NB4 (cell line): ENCODE measurements around the gene TNFSF15.

Source experiments
- MYC ChIP-seq: IDR thresholded peaks from 2 replicates; pipeline ENCODE4 v1.6.1; 2011; ENCODE audit warnings: low read depth, low read length
- POLR2A ChIP-seq: IDR thresholded peaks from 2 replicates; pipeline ENCODE4 v1.6.1; 2011; ENCODE audit warnings: mild to moderate bottlenecking; ENCODE audit not compliant: insufficient read length; ENCODE audit errors: extremely low read depth
- TF ChIP-seq, protein P1 (sequence below): IDR thresholded peaks from one replicate; pipeline ENCODE4 v1.5.1; 2012; ENCODE audit warnings: low read depth, low read length
- TF ChIP-seq, protein P2 (sequence below): IDR thresholded peaks from 2 replicates; pipeline ENCODE4 v1.6.1; 2011; ENCODE audit warnings: low read depth, low read length

DNA sequence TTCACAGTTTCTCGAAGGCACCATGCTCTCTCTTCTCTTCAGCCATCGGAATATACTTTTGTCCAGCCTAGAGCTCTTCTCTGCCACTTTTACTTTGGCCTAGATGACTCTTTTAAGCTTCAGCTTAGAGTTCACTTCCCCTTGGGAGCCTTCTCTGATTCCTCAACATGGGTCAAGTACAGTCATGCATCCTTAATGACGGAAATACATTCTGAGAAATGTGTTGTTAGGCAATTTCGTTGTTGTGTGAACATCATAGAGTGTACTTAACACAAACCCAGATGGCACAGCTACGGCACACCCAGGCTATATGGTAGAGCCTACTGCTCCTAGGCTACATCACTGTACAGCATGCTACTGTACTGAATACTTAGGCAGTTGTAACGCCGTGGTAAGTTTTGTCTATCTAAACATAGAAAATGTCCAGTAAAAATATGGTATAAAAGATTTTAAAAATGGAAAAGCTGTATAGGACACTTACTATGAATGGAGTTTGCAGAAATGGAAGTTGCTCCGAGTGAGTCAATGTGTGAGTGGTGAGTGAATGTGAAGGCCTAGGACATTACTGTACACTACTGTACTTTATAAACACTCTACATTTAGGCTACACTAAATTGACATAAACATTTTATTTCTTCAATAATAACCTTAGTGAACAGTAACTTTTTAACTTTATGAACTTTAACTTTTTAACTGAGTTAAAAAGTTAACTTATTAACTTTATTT is 15.1 kb upstream of the TNFSF15 start:
- TF ChIP-seq POLR2A = no peak
- TF ChIP-seq, protein P1, sequence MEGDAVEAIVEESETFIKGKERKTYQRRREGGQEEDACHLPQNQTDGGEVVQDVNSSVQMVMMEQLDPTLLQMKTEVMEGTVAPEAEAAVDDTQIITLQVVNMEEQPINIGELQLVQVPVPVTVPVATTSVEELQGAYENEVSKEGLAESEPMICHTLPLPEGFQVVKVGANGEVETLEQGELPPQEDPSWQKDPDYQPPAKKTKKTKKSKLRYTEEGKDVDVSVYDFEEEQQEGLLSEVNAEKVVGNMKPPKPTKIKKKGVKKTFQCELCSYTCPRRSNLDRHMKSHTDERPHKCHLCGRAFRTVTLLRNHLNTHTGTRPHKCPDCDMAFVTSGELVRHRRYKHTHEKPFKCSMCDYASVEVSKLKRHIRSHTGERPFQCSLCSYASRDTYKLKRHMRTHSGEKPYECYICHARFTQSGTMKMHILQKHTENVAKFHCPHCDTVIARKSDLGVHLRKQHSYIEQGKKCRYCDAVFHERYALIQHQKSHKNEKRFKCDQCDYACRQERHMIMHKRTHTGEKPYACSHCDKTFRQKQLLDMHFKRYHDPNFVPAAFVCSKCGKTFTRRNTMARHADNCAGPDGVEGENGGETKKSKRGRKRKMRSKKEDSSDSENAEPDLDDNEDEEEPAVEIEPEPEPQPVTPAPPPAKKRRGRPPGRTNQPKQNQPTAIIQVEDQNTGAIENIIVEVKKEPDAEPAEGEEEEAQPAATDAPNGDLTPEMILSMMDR = no peak
- TF ChIP-seq, protein P2, sequence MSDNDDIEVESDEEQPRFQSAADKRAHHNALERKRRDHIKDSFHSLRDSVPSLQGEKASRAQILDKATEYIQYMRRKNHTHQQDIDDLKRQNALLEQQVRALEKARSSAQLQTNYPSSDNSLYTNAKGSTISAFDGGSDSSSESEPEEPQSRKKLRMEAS = no peak
- TF ChIP-seq MYC = no peak
